Left lung (tissue), 10 donors: ENCODE data around the gene PAIP2B. TPM values are rescaled to one million over a fixed set of nuclear protein-coding genes. Genes with fewer than 3 reads are reported as not detected.
A peak's percentile ranks its signal among the peaks of the same experiment; 100 is the strongest.

Experiments
- ATAC-seq: fragments of 200-7000 bp; cut with Tn5 transposase; one replicate; pipeline ENCODE4 v1.9.1; 2020; ENCODE audit warnings: moderate library complexity
- DNase-seq, 4 donors: peaks; one replicate each; pipeline ENCODE4 v3.0.0-alpha.2; 2013 to 2020
- H3K27ac ChIP-seq, 2 donors: fragments of 200-600 bp; sonication (generic) in 1 of 2; one replicate each; pipeline versions ENCODE4 v1.5.0 to v1.8.0; 2020 to 2021
- H3K27me3 ChIP-seq, 2 donors: fragments of 200-600 bp; sonication (generic) in 1 of 2; one replicate each; pipeline versions ENCODE4 v1.5.0 to v1.8.0; 2020 to 2021
- H3K36me3 ChIP-seq, 2 donors: fragments of 200-600 bp; sonication (generic) in 1 of 2; one replicate each; pipeline versions ENCODE4 v1.5.0 to v1.8.0; 2020 to 2021
- H3K4me1 ChIP-seq, 2 donors: fragments of 200-600 bp; one replicate each; pipeline ENCODE4 v1.8.0; 2021
- H3K4me3 ChIP-seq, 2 donors: fragments of 200-600 bp; sonication (generic) in 1 of 2; one replicate each; pipeline versions ENCODE4 v1.5.0 to v1.8.0; 2020 to 2021; ENCODE audit warnings: mild to moderate bottlenecking in 1 of 2
- H3K9me3 ChIP-seq, 2 donors: fragments of 200-600 bp; sonication (generic) in 1 of 2; one replicate each; pipeline versions ENCODE4 v1.5.0 to v1.8.0; 2020 to 2021
- CTCF ChIP-seq, 2 donors: fragments of 200-600 bp; sonication (generic) in 1 of 2; IDR thresholded peaks; one replicate each; pipeline versions ENCODE4 v1.5.0 to v1.8.0; 2021; ENCODE audit warnings: antibody characterized with exemption in 2 of 2
- intact Hi-C, 2 donors: fragments of 100-400 bp; cut with DNase I; formaldehyde crosslinking; loops; one replicate each; pipeline versions ENCODE4 v1.11.2 to v1.14.2; 2022
- polyA plus RNA-seq, 6 donors: library from polyadenylated mRNA; unstranded; fragments of 120-200 nt; gene quantifications; one replicate each; pipeline ENCODE4 v1.2.1, GENCODE V29; 2013; ENCODE audit not compliant: insufficient read length in 6 of 6
- total RNA-seq, 2 donors: library from RNA; stranded (reverse); fragmentation: NEBNext Ultra II Directional; extraction: Animal tissue kit (Norgen Biotek cat#: 25700); gene quantifications; one replicate each; pipeline ENCODE4 v1.2.1, GENCODE V29; 2021
- donor health status: DM: no; HTN: yes; CAD: no.
- donor health status: DM: no; HTN: no; CAD: no.

Gene PAIP2B
- total and polyA plus RNA-seq, 8 donors, result 4.6 to 11.5 (median 9.7) TPM

DNA sequence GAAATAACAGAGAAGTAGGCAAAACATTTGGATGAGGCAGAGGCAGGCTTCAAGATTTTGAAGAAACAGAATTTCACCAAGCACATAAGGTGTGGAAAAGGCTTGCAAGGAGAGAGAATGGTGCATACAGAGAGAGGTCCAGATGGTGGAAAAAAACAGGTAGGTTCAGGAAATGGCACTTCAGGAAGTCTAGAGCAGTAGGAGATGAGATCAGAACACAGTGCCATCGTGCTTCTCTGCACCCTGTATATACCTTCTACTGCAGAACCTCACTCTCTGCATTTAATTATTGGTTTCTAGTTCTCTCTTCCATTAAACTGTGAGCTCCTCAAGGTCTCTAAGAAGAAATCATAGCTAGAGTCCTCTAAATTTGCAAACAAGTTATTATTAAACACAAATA, 2.4 kb downstream of the PAIP2B start:
- DNase-seq (no peak), ATAC-seq (no peak)
- H3K27ac ChIP-seq, result no peak overlapping the region
- TF ChIP-seq CTCF (IDR thresholded peaks at IDR 0.05), result no peak
- peaks cover 0 to 13% of the 10 kb centered on the region in 2 donors for H3K4me1 ChIP-seq
- no peak overlapping the region for H3K4me3 ChIP-seq
- no peaks in the 10 kb centered on the region for H3K9me3 ChIP-seq
- H3K27me3 ChIP-seq, result peaks cover 0 to 5% of the 10 kb centered on the region in 2 donors
- no peaks in the 10 kb centered on the region for H3K36me3 ChIP-seq
- intact Hi-C loops, result no loop called here

- no peak for ATAC-seq
These were observed 3.1 kb downstream of the PAIP2B start for GRCh38 chr2:71223767-71224333.

DNA sequence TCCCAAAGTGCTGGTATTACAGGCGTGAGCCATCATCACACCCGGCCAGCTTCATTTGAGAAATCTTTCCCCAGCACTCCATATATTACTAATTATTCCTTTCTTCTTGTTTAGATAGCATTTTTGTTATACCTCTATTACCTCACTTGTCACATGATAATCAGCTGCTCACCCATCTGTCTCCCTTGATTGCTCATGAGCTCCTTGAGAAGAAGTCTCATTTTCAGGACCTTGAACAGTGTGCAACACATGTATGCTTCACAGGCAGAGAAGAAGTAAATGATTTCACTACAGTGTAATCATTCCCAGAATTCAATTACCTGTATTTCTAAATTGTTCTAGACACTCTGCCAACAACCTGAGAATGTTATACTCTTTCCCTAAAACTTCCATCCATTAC, 6.2 kb downstream of the PAIP2B start:
- DNase-seq, result no peak
- no peak for TF ChIP-seq CTCF (IDR thresholded peaks at IDR 0.05)
- Histone ChIP-seq H3K4me1 (no peaks in the 10 kb centered on the region), H3K9me3 (no peaks in the 10 kb centered on the region), H3K4me3 (no peak overlapping the region), H3K27ac (no peak overlapping the region), H3K27me3 (no peaks in the 10 kb centered on the region), H3K36me3 (no peaks in the 10 kb centered on the region)
- ATAC-seq, result no peak
- intact Hi-C loops, result no loop called here

More at GRCh38 chr2:71223767-71224333, 3.1 kb downstream of the PAIP2B start:
- intact Hi-C loops, result no loop called here
- H3K27ac ChIP-seq, result no peak overlapping the region
- H3K9me3 ChIP-seq, result no peaks in the 10 kb centered on the region
- peak in 2 of 4 donors; percentile 36 to 40 for DNase-seq
- H3K36me3 ChIP-seq, result no peaks in the 10 kb centered on the region
- peaks cover 0 to 13% of the 10 kb centered on the region in 2 donors for H3K4me1 ChIP-seq
- no peak overlapping the region for H3K4me3 ChIP-seq
- H3K27me3 ChIP-seq, result peaks cover 0 to 5% of the 10 kb centered on the region in 2 donors
- peak in 1 of 2 donors; percentile 14 for TF ChIP-seq CTCF (IDR thresholded peaks at IDR 0.05)

DNA sequence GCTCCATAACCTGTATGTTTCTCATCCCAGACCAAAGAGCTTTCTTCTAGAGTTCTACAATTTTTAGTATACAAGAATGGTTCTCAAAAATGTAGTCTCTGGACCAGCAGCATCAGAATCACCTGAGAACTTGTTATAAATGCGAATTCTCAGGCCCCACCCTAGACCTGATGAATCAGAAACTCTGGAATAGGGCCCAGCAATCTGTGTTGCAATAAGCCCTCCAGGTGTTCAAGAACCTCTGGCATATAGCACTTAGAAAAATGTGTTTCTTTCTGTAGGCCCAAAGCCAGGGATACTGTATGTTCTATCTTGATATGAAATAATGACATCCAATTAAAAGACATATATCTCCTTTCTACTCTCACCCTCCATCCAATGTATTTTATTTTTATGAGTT, 10.4 kb downstream of the PAIP2B start:
- H3K36me3 ChIP-seq, result no peaks in the 10 kb centered on the region
- intact Hi-C loops, result no loop called here
- H3K4me3 ChIP-seq, result no peak overlapping the region
- ATAC-seq, result peak; percentile 52
- DNase-seq, result peak in 1 of 4 donors; percentile 38
- H3K9me3 ChIP-seq, result no peaks in the 10 kb centered on the region
- TF ChIP-seq CTCF (IDR thresholded peaks at IDR 0.05), result no peak
- no peak overlapping the region for H3K27ac ChIP-seq
- no peaks in the 10 kb centered on the region for H3K4me1 ChIP-seq
- no peaks in the 10 kb centered on the region for H3K27me3 ChIP-seq

- Histone ChIP-seq H3K4me3 (no peak overlapping the region), H3K4me1 (no peaks in the 10 kb centered on the region), H3K9me3 (no peaks in the 10 kb centered on the region), H3K27me3 (no peaks in the 10 kb centered on the region), H3K27ac (no peak overlapping the region), H3K36me3 (no peaks in the 10 kb centered on the region)
- no peak for TF ChIP-seq CTCF (IDR thresholded peaks at IDR 0.05)
- intact Hi-C loops, result no loop called here
- no peak for ATAC-seq
- DNase-seq, result peak in 1 of 4 donors; percentile 3
These were observed 11.5 kb downstream of the PAIP2B start for GRCh38 chr2:71215447-71215846.
